BLaER1 treated with 17β-estradiol and CSF1 and Interleukin-3, amounts not matched to agents 10 nM and 100 nM (cell line): ENCODE results near the gene PSME3.

ENCODE experiments used
- H3K27ac ChIP-seq, 11 experiments: shearing (Covaris generic); formaldehyde crosslinking; 2 replicates each; pipeline ENCODE4 v1.8.1; 2022
- H3K27me3 ChIP-seq, 11 experiments: shearing (Covaris generic); formaldehyde crosslinking; 2 replicates each; pipeline ENCODE4 v1.8.1; 2022
- H3K36me3 ChIP-seq, 11 experiments: shearing (Covaris generic); formaldehyde crosslinking; 2 replicates each; pipeline ENCODE4 v1.8.1; 2022
- H3K4me1 ChIP-seq, 10 experiments: shearing (Covaris generic); formaldehyde crosslinking; 2 replicates each; pipeline ENCODE4 v1.8.1; 2022
- H3K4me2 ChIP-seq, 11 experiments: shearing (Covaris generic); formaldehyde crosslinking; 2 replicates each; pipeline ENCODE4 v1.8.1; 2022
- H3K4me3 ChIP-seq, 10 experiments: shearing (Covaris generic); formaldehyde crosslinking; 2 replicates each; pipeline ENCODE4 v1.8.1; 2022
- H3K9ac ChIP-seq, 11 experiments: shearing (Covaris generic); formaldehyde crosslinking; 2 replicates each; pipeline ENCODE4 v1.8.1; 2022
- H3K9me3 ChIP-seq, 11 experiments: shearing (Covaris generic); formaldehyde crosslinking; replicated peaks in 1 of 11; 2 replicates each; pipeline ENCODE4 v1.8.1; 2022
- H4K20me1 ChIP-seq, 11 experiments: shearing (Covaris generic); formaldehyde crosslinking; 2 replicates each; pipeline ENCODE4 v1.8.1; 2022
- Cebpa-rat ChIP-seq, 11 experiments: shearing (Covaris generic); IDR thresholded peaks; 2 replicates each; pipeline ENCODE4 v1.8.1; 2022

Gene PSME3

GRCh38 chr17:42832934-42833766 lies at the start of gene PSME3:
TSS of gene PSME3 (plus strand) at chr17:42833397. CDS start at chr17:42833632, 235 bp downstream.
- Histone ChIP-seq H3K4me1 (peaks cover 26 to 36% (median 31%) of the 10 kb centered on the region in 10 experiments), H3K9ac (peak within 1 kb of the TSS; percentile 90 to 99 (median 95)), H3K4me3 (peak within 1 kb of the TSS; percentile 78 to 99 (median 89)), H4K20me1 (peaks cover 0 to 45% (median 32%) of the 10 kb centered on the region in 11 experiments; a peak in 15 of 22 replicates), H3K27me3 (no peaks in the 10 kb centered on the region), H3K36me3 (peaks cover 34 to 40% (median 36%) of the 10 kb centered on the region in 11 experiments), H3K4me2 (peak within 1 kb of the TSS; percentile 87 to 99 (median 93)), H3K27ac (peak within 1 kb of the TSS; percentile 84 to 98 (median 95)), H3K9me3 (no peaks in the 10 kb centered on the region)
- no peak for TF ChIP-seq Cebpa-rat (IDR thresholded peaks at IDR 0.05)

GRCh38 chr17:42783791-42784138 lies 49.4 kb upstream of the PSME3 start:
- Histone ChIP-seq H3K36me3 (peaks cover 0 to 14% (median 9%) of the 10 kb centered on the region in 11 experiments; a peak in 13 of 22 replicates), H3K4me3 (no peak overlapping the region), H3K9me3 (peaks cover 0 to 12% (median 0%) of the 10 kb centered on the region in 11 experiments; a peak in 1 of 22 replicates), H3K9ac (no peak overlapping the region), H4K20me1 (peaks cover 0 to 56% (median 14%) of the 10 kb centered on the region in 11 experiments; a peak in 14 of 22 replicates), H3K4me2 (no peak overlapping the region), H3K4me1 (peaks cover 0 to 29% (median 8%) of the 10 kb centered on the region in 10 experiments; a peak in 13 of 20 replicates), H3K27me3 (peaks cover 83 to 97% (median 92%) of the 10 kb centered on the region in 11 experiments), H3K27ac (no peak overlapping the region)
- no peak for TF ChIP-seq Cebpa-rat (IDR thresholded peaks at IDR 0.05)

- Histone ChIP-seq H3K4me3 (no peak overlapping the region), H4K20me1 (peaks cover 0 to 50% (median 14%) of the 10 kb centered on the region in 11 experiments; a peak in 14 of 22 replicates), H3K4me1 (peaks cover 0 to 25% (median 8%) of the 10 kb centered on the region in 10 experiments; a peak in 13 of 20 replicates), H3K36me3 (peaks cover 0 to 7% (median 3%) of the 10 kb centered on the region in 11 experiments; a peak in 9 of 22 replicates), H3K4me2 (no peak overlapping the region), H3K9ac (no peak overlapping the region), H3K9me3 (peaks cover 0 to 12% (median 0%) of the 10 kb centered on the region in 11 experiments; a peak in 1 of 22 replicates), H3K27me3 (peaks cover 77 to 91% (median 85%) of the 10 kb centered on the region in 11 experiments), H3K27ac (no peak overlapping the region)
- TF ChIP-seq Cebpa-rat (IDR thresholded peaks at IDR 0.05), result no peak
Measured at GRCh38 chr17:42784409-42784808, 48.8 kb upstream of the PSME3 start.

GRCh38 chr17:42784811-42785592 lies 48.2 kb upstream of the PSME3 start:
- H3K4me2 ChIP-seq, result no peak overlapping the region
- H3K36me3 ChIP-seq, result 0 out of 22 replicates have a peak, but pooled peaks cover 0 to 1% (median 0%) of the 10 kb centered on the region in 11 experiments
- H4K20me1 ChIP-seq, result peaks cover 0 to 44% (median 14%) of the 10 kb centered on the region in 11 experiments; a peak in 13 of 22 replicates
- peaks cover 0 to 19% (median 6%) of the 10 kb centered on the region in 10 experiments; a peak in 13 of 20 replicates for H3K4me1 ChIP-seq
- TF ChIP-seq Cebpa-rat (IDR thresholded peaks at IDR 0.05), result no peak
- no peak overlapping the region for H3K9ac ChIP-seq
- H3K4me3 ChIP-seq, result no peak overlapping the region
- no peak overlapping the region for H3K27ac ChIP-seq
- peaks cover 0 to 12% (median 0%) of the 10 kb centered on the region in 11 experiments; a peak in 1 of 22 replicates for H3K9me3 ChIP-seq
- peaks cover 71 to 85% (median 79%) of the 10 kb centered on the region in 11 experiments for H3K27me3 ChIP-seq

GRCh38 chr17:42787266-42787665 lies 45.9 kb upstream of the PSME3 start:
- H3K27ac ChIP-seq, result no peak overlapping the region
- H3K36me3 ChIP-seq, result no peaks in the 10 kb centered on the region
- TF ChIP-seq Cebpa-rat (IDR thresholded peaks at IDR 0.05), result no peak
- H3K4me3 ChIP-seq, result no peak overlapping the region
- peaks cover 0 to 8% (median 0%) of the 10 kb centered on the region in 10 experiments; a peak in 5 of 20 replicates for H3K4me1 ChIP-seq
- H4K20me1 ChIP-seq, result peaks cover 0 to 26% (median 0%) of the 10 kb centered on the region in 11 experiments; a peak in 7 of 22 replicates
- no peak overlapping the region for H3K9ac ChIP-seq
- peak overlapping the region in 2 of 11 experiments; percentile 5 to 49; a peak in 3 of 22 replicates for H3K4me2 ChIP-seq
- peaks cover 48 to 62% (median 57%) of the 10 kb centered on the region in 11 experiments for H3K27me3 ChIP-seq
- H3K9me3 ChIP-seq, result peaks cover 0 to 12% (median 0%) of the 10 kb centered on the region in 11 experiments; a peak in 1 of 22 replicates

- no peak for TF ChIP-seq Cebpa-rat (IDR thresholded peaks at IDR 0.05)
- H3K4me3 ChIP-seq, result no peak overlapping the region
Measured at GRCh38 chr17:42791948-42792347, 41.2 kb upstream of the PSME3 start.

GRCh38 chr17:42792545-42792944 lies 40.7 kb upstream of the PSME3 start:
- Histone ChIP-seq H3K27me3 (peaks cover 0 to 10% (median 4%) of the 10 kb centered on the region in 11 experiments; a peak in 10 of 22 replicates), H3K9me3 (no peaks in the 10 kb centered on the region), H3K4me2 (no peak overlapping the region), H3K4me3 (no peak overlapping the region), H3K36me3 (peaks cover 0 to 20% (median 4%) of the 10 kb centered on the region in 11 experiments; a peak in 6 of 22 replicates), H3K4me1 (peaks cover 9 to 30% (median 17%) of the 10 kb centered on the region in 10 experiments), H4K20me1 (no peaks in the 10 kb centered on the region; a peak in 1 of 22 replicates), H3K9ac (no peak overlapping the region), H3K27ac (no peak overlapping the region)
- no peak for TF ChIP-seq Cebpa-rat (IDR thresholded peaks at IDR 0.05)

More at GRCh38 chr17:42791948-42792347, 41.2 kb upstream of the PSME3 start:
- peaks cover 0 to 19% (median 4%) of the 10 kb centered on the region in 11 experiments; a peak in 6 of 22 replicates for H3K36me3 ChIP-seq
- no peak overlapping the region for H3K9ac ChIP-seq
- H4K20me1 ChIP-seq, result no peaks in the 10 kb centered on the region; a peak in 1 of 22 replicates
- no peak overlapping the region for H3K4me2 ChIP-seq
- peaks cover 1 to 16% (median 10%) of the 10 kb centered on the region in 11 experiments; a peak in 16 of 22 replicates for H3K27me3 ChIP-seq
- H3K9me3 ChIP-seq, result no peaks in the 10 kb centered on the region
- peaks cover 3 to 29% (median 11%) of the 10 kb centered on the region in 10 experiments for H3K4me1 ChIP-seq
- H3K27ac ChIP-seq, result no peak overlapping the region

- H3K27ac ChIP-seq, result no peak overlapping the region
- H4K20me1 ChIP-seq, result no peaks in the 10 kb centered on the region
- H3K4me3 ChIP-seq, result no peak overlapping the region
- H3K9me3 ChIP-seq, result no peaks in the 10 kb centered on the region
- 0 out of 22 replicates have a peak overlapping the region, but pooled peaks of 1 of the 11 experiments have one; percentile 4 for H3K9ac ChIP-seq
- H3K36me3 ChIP-seq, result peaks cover 0 to 20% (median 4%) of the 10 kb centered on the region in 11 experiments; a peak in 6 of 22 replicates
- peaks cover 15 to 37% (median 27%) of the 10 kb centered on the region in 10 experiments for H3K4me1 ChIP-seq
- no peak for TF ChIP-seq Cebpa-rat (IDR thresholded peaks at IDR 0.05)
- no peaks in the 10 kb centered on the region for H3K27me3 ChIP-seq
- peak overlapping the region in 4 of 11 experiments; percentile 23 to 42 (median 34); a peak in 3 of 22 replicates for H3K4me2 ChIP-seq
Measured at GRCh38 chr17:42795061-42795460, 38.1 kb upstream of the PSME3 start.
